ENCODE results near the gene CATSPERE.

The CATSPERE gene, protein sequence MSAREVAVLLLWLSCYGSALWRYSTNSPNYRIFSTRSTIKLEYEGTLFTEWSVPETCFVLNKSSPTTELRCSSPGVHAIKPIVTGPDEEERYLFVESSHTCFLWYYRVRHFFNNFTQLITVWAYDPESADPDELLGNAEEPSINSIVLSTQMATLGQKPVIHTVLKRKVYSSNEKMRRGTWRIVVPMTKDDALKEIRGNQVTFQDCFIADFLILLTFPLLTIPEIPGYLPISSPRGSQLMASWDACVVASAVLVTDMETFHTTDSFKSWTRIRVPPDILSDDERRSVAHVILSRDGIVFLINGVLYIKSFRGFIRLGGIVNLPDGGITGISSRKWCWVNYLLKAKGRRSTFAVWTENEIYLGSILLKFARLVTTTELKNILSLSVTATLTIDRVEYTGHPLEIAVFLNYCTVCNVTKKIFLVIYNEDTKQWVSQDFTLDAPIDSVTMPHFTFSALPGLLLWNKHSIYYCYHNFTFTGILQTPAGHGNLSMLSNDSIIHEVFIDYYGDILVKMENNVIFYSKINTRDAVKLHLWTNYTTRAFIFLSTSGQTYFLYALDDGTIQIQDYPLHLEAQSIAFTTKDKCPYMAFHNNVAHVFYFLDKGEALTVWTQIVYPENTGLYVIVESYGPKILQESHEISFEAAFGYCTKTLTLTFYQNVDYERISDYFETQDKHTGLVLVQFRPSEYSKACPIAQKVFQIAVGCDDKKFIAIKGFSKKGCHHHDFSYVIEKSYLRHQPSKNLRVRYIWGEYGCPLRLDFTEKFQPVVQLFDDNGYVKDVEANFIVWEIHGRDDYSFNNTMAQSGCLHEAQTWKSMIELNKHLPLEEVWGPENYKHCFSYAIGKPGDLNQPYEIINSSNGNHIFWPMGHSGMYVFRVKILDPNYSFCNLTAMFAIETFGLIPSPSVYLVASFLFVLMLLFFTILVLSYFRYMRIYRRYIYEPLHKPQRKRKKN

DNA sequence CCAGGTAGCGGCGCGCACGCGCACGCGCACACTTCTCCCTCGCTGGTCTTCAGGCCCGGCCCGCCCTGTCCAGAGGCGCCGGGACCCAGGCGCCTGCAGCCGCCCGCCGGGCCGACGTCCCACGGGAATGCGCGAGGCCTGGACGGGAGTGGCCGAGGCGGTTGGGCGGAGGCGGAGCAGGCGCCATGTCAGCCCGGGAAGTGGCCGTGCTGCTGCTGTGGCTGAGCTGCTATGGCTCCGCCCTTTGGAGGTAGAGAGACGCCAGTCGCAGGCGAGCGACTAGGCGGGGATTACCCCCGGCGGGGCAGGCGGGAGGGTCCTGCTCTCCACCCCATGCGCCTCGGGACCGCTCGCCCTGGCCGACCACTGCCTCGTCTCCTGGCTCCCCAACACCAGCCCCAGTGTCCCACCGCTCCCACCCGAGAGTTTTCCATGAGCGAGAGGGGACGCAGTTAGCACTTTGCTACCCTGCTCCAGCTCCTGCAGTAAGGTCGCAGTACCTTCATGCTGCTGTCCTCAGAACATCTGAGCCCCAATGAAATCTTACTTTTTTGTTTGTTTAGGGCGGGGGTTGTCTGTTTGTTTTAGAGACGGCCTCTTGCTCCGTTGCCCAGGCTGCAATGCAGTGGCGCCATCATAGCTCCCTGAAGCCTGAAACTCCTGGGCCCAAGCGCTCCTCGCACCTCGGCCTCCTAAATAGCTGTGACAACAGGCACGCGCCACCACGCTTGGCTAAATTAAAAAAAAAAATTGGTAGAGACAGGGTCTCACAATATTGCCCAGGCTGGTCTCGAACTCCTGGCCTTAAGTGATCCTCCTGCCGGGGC, at the start of gene CATSPERE:
Gene CATSPERE, plus strand, starts transcription at position 29 of the 827 bp plus-strand sequence. Its CDS starts 157 bp downstream, at position 186.
- DNase-seq (ENCODE audit: extremely low read depth in 1 of 2, low read depth in 1 of 2) = peak; percentile 43 to 68

DNA sequence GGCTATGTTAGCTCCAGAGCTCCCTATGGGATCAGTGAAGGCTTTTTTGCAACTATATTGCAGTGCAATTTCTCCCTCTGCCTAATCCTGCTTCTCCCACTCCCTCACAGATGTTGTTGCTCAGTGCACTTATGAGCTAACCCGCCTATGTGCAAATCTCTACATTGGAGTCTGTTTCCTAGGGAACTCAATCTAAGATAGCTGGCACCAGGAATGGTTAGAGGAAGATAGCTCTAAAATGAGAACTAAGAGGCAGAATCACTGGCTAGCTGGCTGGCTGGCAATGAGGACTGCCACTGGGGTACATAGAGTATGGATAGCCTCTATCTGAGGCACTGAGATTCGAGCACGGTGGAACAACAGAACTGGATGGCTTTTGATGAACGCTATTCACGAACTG, 48.9 kb upstream of the CATSPERE start:
- no peak for DNase-seq (ENCODE audit: extremely low read depth in 1 of 2, low read depth in 1 of 2)

DNA sequence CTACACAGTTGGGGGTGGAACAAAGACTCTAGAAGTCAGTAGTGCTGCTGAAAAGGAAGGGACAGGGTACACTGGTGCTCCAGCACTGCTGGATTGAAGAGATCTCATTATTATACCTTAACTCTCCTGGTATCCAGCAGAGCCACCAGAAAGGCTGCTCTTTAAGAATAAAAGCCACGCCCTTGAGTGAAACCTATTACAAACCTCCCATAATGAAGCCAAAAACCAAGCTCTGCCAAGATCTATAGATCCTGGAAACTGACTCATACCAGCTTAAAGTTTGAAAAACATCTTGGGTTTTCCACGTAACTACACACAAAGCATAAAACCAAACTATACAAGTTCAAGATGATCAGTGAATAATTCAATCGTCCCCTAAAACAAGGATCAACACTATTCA, 47.3 kb upstream of the CATSPERE start:
- DNase-seq (ENCODE audit: extremely low read depth in 1 of 2, low read depth in 1 of 2) = no peak

DNA sequence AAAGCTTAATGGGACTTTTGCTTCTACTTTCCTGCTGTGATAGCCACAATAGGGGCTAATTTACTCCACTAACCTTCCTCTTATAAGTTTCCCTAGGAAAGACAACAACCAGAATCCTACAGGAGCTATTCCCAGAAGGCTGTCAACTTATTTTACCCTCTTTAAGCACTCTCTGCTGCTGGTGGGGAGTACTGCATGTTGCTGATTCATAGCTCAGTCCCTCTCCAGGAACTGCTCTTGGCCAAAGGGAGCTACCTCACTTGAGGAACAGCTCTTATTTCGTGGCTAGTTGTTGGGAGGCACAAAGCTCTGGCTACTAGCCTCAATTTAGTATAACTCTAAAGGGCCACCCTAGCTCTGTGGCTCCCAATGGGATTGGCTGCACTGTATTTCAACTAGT, 46.5 kb upstream of the CATSPERE start:
- DNase-seq (ENCODE audit: extremely low read depth in 1 of 2, low read depth in 1 of 2) = no peak

DNA sequence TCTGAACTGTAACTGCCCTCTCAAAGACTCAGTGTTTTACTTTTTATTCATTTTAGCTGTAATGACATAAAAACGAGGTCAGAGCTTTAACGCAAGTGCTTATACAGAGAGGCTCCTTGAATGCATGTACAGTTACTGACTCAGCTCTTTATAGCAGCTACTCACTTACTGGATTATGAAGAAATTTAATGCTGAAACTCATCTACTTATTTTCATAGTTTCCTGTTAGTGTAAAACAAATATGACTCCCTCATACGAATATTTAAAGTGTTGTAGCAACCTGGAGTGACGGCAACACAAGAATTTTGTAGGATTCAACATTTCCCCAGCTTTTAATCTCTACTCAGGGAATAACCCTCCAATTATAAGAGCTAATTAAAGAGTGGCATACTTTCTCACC, 42.0 kb upstream of the CATSPERE start:
- DNase-seq (ENCODE audit: extremely low read depth in 1 of 2, low read depth in 1 of 2) = no peak

DNA sequence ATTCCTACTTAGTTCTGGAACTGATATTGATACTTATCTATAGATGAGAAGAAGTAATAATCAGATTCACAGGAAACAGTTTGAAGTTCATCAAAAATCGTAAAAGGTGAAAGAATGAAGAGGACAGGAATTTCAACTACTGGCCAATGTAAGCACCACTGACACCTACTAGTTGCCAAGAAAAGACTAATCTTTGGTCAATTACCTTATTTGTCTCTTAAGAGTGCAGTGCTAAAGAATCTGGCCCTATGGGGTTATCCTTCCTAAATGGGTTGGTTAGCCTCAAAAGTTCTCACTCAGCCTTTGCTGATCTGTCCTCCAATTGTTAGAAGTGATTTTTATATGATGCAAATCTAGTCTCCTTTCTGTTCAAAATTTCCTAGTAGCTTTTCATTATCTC, 38.9 kb upstream of the CATSPERE start:
- DNase-seq (ENCODE audit: extremely low read depth in 1 of 2, low read depth in 1 of 2) = no peak

DNA sequence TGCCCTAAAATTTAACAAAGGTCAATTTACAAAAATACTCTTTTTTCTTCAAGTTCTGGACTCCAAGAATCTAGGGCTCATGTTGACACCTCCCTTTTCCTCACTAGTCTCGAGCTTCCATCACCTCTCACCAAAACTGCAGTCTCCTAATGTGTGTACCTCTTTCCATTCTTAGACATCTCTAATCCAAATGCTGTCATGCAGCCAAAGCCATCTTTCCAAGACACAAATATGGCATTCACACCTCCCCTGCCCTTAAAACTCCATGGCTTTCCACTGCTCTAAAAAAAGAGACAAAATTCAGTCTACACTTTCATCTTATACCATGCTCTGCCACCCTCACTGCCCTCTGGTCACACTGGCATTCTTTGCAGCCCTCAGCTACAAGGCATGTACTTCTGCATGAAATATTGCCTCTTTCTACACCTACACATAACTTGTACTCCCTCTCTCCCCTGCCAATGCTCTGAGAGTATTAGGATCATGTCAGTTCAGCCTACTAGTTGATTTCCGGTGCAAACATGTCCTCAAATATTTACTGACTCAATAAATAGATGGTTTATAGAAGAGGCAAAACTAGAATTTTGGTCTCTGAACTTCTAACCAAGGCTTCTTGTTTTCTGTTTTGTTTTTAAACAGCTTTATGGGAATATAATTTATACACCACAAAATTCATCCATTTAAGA, 36.3 kb upstream of the CATSPERE start:
- DNase-seq (ENCODE audit: extremely low read depth in 1 of 2, low read depth in 1 of 2) = no peak

DNA sequence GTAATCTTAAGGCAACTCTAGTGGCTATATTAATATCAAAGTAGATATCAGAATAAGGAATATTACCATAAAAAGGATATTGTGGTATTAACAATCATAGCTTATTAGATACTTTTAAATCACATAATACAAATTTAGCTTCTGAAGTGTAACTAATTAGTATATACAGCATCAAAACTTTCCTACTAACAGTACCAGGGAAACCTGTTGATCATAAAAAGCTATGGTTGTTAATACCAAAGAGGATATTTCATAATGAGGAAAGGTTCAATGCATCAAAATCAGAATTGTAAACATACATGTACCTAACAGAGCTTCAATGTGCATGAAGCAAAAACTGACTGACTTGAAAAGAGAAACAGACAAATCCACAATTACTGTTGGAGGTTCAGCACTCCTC, 33.4 kb upstream of the CATSPERE start:
- DNase-seq (ENCODE audit: extremely low read depth in 1 of 2, low read depth in 1 of 2) = no peak

DNA sequence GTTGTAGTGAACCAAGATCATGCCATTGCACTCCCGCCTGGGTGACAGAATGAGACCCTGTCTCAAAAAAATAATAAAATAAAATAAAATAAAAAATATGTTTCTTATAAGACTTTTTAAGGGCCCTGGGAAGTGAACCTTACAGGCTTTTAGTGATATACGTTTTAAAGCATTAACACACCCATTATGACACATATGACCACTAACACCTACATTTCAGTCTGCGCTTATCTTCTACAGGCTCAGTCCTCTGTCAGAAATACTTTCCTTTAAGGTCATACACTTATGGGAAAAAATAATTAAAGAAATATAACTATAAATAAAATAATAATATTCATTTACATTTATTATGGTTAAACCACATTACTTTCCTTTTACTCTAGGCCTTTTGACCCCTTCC, 31.3 kb upstream of the CATSPERE start:
- no peak for DNase-seq (ENCODE audit: extremely low read depth in 1 of 2, low read depth in 1 of 2)

DNA sequence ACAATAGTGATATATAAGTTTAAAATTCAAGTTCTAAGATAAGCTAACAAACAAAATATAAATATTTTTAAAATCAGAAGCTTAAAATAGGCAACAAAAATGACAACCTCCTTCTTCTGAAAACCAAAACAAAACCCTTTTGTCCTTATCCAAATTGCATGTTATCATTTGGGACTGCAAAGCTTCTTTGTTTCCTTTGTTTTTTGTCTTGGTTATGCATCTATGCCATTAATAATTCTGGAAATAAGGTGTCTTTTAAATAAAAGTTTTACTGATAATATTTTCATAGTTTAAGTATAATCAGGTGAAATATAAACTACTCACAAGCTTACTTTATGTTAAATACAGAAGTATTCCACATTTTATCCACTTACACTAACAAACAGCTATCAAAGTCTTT, 29.9 kb upstream of the CATSPERE start:
- no peak for DNase-seq (ENCODE audit: extremely low read depth in 1 of 2, low read depth in 1 of 2)

DNA sequence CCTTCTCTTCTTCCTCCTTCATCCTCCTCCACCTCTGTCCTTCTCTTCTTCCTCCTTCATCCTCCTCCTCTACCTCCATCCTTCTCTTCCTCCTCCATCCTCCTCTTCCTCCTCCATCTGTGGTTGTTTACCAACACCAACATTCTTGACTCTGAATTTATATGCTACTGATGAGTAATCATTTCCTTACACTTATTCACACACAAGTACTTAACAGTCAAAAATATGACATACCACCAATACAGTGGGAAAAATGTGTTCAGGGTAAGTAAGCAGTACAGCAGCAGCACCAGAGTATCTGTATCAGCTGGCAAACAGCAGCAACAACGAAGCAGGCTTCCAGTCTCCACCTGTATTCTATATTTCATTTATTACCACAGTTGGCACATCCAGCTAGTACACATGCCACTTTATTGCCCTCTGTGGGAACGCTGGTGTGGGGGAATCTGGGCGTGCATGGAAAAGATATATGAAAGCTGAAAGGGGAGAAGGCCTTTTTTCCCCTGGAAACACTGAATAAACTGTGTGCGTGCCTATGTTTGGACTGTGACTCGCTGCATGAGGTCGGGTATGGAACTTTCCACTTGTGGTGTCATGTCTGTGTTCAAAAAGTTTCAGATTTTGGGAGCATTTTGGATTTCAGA, 25.4 kb upstream of the CATSPERE start:
- DNase-seq (ENCODE audit: extremely low read depth in 1 of 2, low read depth in 1 of 2) = peak in 1 of 2 donors; percentile 10

DNA sequence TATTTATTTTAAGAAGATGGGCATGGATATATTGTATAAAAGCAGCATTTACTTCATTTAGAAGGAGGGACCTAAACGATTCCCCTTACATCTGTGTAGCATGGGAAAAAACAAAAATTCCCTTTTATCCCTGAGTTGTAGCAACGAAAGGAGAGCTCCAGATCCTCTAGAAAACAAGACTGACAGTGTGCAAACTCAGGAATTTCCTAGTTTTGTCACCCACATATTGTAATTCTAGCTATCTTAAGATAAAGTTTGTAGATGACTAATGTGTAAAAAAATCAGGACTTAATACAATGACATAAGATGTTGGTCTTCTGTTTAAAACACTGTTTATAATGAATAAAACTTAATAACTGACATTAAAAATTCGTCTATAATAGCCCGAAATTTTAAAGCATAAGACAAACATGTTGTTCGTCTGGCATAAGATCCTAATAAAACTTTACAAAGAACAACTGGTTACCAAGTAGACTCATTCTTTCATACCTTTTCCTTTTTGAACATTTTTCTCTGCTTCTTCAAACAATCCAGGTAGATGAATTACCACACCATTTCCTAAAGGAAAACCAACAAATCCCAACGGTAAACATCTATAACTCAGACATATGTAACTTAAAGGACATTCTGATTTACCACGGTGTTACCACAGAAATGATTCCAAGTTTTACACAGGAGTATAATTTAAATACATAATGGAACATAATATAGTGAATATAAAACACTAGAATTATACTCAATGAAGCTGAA, 24.6 kb upstream of the CATSPERE start:
- no peak for DNase-seq (ENCODE audit: extremely low read depth in 1 of 2, low read depth in 1 of 2)

DNA sequence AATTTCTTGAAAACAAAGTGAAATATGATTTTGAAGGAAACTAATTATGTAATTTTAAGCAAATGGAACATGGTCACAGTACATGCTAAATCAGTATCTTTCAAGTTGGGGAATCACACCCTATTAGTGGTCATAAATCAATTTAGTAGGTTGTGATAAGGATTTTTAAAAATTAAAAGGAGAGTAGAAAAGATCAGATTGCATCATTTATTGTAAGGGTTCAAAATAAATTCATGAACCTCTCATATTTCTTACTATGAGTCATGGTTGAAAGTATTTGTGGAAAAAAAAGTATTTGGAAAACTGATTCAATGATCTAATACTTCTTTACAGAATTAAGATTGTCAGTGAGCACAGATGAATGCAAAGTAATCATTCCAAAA, 24.0 kb upstream of the CATSPERE start:
- no peak for DNase-seq (ENCODE audit: extremely low read depth in 1 of 2, low read depth in 1 of 2)

DNA sequence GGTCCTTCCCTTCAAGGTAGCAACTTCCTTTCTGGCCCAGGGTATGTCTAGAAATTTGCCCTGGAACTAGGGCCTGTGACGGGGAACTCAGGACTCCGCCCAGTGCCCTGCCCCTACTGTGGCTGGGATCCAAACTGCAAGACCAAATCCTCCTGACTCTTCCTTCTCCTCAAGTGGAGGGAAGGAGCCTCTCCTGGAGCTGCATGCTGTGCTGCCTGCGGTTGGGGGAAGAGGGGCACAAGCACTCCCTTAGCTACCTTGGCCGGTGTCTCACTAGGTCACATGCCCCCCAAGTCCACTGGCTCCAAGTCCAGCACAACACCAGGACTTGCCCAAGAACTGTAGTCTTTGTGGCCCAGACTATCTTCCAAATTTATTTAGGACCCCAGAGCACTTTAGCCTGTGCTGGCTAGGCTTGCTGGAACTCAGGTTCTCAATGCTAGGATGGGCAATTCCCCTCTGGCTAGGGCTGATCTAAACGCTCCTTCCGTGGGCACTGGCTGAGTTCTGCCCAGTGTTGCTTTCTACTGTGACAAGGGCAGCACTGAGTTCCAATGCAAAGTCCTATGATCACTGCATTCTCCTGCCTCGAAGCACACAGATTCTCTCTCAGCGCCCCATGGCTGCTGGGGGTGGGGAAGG, 21.6 kb upstream of the CATSPERE start:
- DNase-seq (ENCODE audit: extremely low read depth in 1 of 2, low read depth in 1 of 2) = no peak

DNA sequence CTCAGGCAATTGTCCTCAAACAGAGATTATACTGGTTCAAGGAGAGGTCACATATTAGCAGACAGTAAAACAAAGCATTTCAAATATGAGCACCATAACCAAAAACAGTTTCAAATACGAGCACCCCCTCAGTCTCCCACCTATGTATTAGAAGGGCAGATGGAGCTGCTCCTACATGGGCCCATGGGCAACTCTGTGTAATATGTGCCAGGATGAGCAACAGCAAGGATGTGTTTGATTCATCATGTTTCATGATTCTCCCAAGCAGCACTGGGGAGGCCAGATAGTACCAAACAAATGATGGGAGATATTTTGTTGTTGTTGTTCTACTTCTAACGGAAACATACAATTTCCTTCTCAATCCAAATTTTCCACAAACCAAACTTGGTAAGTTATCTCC, 18.2 kb upstream of the CATSPERE start:
- DNase-seq (ENCODE audit: extremely low read depth in 1 of 2, low read depth in 1 of 2) = no peak

DNA sequence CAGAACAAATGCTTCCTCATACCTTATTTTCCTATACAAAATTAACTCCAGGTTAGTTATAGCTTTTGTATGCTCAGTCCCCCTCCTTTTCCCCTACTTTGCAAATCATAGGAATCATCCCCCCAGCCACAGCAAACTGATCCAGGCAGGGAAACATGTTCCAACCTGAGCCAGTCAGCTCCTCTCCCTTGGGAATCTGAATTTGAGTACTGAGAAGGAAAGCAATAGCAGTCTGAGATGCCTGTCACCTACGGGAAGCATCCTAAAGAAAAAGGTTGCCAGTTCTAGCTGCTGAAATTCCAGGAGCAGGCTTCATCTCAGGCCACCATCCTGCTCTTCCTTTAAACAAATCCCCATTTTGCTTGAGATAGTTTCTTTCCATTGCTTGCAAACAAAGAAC, 16.2 kb upstream of the CATSPERE start:
- DNase-seq (ENCODE audit: extremely low read depth in 1 of 2, low read depth in 1 of 2) = no peak

DNA sequence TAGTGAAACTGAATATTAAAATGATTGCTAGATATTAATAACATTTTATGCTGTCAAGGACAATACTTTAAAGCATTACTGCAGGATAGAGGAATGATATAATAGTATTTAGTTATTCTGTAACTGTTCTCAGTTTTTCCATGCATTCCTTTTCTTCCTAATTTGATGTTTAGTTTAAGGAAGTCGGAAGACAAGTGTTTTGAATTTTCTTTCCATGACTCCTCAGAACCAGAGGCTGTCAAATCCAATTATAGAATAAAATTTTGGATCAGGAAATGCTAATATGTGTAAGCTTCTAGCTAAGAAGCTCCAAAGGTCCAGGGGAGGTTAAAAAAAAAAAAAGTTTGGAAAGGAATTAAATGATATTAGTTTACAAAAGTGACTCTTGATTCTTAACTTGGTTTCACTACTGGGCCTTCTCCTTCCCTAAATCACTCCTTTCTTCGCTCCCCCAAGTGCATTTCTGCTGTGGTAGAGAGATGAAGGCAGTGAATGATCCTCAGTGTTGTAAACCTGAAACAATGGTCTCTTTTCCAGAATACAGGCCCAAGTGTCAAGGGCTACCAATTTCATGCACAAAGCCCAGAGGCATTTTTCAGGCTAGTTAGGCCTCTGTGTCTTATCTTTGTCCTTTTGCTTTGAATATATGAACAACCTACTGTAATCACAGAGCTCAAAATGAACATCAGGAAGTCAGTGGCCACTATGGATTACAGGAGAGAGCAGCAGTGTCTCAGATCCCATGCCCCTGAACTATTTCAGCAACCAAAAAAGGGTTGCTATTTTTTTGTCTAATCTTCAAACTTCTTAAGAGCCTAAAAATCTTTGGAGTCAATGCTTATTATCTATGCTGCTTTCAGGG, 15.5 kb upstream of the CATSPERE start:
- DNase-seq (ENCODE audit: extremely low read depth in 1 of 2, low read depth in 1 of 2) = no peak

DNA sequence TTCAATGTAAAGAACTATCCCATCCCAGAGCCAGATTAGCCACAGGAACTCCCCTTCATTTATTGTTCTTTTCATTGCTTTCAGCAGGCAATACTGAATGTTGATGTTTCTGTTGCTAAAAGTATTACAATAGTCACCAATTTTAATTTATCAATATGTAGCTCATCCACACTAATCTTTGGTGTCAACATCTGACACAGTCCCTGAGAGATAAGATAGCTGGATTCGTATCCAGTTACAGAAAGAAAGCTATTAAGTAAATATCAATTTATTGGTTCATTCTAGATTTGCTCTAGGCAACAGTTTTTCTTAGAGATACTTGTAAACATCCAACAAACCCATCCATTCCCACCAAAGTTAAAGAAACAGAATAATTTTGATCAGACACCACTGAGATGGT, 14.0 kb upstream of the CATSPERE start:
- DNase-seq (ENCODE audit: extremely low read depth in 1 of 2, low read depth in 1 of 2) = no peak
